ENCODE measurements around the gene APOL6. TPM values are rescaled to one million over a fixed set of nuclear protein-coding genes. Genes with fewer than 3 reads are reported as not detected.

Gene APOL6
- total RNA-seq, 2 experiments from 2014 or later: 39.3 TPM

DNA sequence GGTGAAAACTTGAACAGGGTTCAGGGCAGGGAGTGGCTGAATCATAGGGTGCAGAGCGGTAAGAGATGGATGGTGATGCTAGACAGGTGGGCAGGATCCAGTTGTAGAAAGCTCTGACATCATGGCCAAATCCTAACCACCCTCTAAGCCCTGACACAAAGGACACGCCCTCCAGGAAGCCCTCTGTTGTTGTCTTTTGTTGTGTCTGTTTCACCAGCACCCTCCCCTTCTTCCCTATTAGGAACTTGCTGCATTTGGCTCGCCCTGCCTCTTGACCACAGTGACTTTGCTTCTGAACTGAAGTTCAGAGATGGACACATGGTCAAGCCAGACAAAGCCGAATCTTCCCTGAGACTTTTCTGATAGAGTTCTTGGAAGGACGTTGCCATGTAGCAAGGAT is 14.2 kb upstream of the APOL6 start:
- CTCF ChIA-PET: no interaction called here
- Histone ChIP-seq H3K4me1 (ENCODE audit: insufficient read depth, low read length) (peaks cover 14% of the 10 kb centered on the region), H3K27me3 (ENCODE audit: control insufficient read depth in 1 of 2, insufficient read depth in 2 of 2, low read length in 2 of 2) (no peaks in the 10 kb centered on the region), H3K27ac (ENCODE audit: low read depth in 1 of 2, low read length in 2 of 2) (no peak overlapping the region), H3K9me3 (ENCODE audit: control insufficient read depth in 1 of 2, insufficient read depth in 1 of 2, low read length in 2 of 2) (no peaks in the 10 kb centered on the region), H3K4me3 (ENCODE audit: low read length) (no peak overlapping the region), H3K36me3 (ENCODE audit: insufficient read depth, low read length) (no peaks in the 10 kb centered on the region)
- Mint-ChIP-seq H3K4me3 (no peak overlapping the region), H3K4me1 (ENCODE audit: low read depth) (peaks cover 19% of the 10 kb centered on the region), H3K27ac (no peak overlapping the region), H3K36me3 (ENCODE audit: low read depth) (no peaks in the 10 kb centered on the region), H3K27me3 (no peaks in the 10 kb centered on the region), H3K9me3 (no peaks in the 10 kb centered on the region)
- TF ChIP-seq, protein P1, sequence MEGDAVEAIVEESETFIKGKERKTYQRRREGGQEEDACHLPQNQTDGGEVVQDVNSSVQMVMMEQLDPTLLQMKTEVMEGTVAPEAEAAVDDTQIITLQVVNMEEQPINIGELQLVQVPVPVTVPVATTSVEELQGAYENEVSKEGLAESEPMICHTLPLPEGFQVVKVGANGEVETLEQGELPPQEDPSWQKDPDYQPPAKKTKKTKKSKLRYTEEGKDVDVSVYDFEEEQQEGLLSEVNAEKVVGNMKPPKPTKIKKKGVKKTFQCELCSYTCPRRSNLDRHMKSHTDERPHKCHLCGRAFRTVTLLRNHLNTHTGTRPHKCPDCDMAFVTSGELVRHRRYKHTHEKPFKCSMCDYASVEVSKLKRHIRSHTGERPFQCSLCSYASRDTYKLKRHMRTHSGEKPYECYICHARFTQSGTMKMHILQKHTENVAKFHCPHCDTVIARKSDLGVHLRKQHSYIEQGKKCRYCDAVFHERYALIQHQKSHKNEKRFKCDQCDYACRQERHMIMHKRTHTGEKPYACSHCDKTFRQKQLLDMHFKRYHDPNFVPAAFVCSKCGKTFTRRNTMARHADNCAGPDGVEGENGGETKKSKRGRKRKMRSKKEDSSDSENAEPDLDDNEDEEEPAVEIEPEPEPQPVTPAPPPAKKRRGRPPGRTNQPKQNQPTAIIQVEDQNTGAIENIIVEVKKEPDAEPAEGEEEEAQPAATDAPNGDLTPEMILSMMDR (IDR thresholded peaks at IDR 0.05): no peak
- intact Hi-C loops (cut with DNase I, micrococcal nuclease): no loop called here
- ATAC-seq (ENCODE audit: poor library complexity) (peak; percentile 64), DNase-seq (no peak)
- POLR2A ChIA-PET: interaction anchor here (1.1 kb wide), 1 partner anchor 27 kb away, joined by 4 read pairs; no protein-coding TSS in a partner anchor

DNA sequence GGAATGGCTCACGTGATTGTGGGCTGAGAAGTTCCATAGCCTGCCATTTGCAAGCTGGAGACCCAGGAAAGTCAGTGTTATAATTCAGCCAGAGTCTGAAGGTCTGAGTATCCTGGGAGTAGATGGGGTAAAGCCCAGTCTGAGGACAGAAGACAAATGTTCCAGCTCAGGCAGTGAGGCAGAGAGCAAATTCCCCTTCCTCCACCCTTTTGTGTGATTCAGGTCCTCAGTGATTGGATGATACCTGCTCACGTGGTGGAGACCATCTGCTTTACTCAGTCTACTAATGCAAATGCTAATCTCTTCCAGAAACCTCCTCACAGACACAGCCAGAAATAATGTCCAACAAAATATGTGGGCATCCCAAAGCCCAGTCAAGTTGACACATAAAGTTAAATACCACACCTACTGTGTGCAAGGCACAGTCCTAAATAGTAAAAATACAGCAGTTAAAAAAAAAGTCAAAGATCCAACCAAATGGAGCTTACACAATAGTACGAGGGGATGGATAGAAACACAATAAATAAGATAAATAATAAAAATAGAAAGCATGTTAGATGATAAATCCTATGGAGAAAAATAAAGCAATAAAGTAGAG is 13.2 kb upstream of the APOL6 start:
- DNase-seq (no peak), ATAC-seq (ENCODE audit: poor library complexity) (no peak)
- Histone ChIP-seq H3K4me1 (ENCODE audit: insufficient read depth, low read length) (peaks cover 7% of the 10 kb centered on the region), H3K36me3 (ENCODE audit: insufficient read depth, low read length) (no peaks in the 10 kb centered on the region), H3K27me3 (ENCODE audit: control insufficient read depth in 1 of 2, insufficient read depth in 2 of 2, low read length in 2 of 2) (no peaks in the 10 kb centered on the region), H3K27ac (ENCODE audit: low read depth in 1 of 2, low read length in 2 of 2) (no peak overlapping the region), H3K9me3 (ENCODE audit: control insufficient read depth in 1 of 2, insufficient read depth in 1 of 2, low read length in 2 of 2) (no peaks in the 10 kb centered on the region), H3K4me3 (ENCODE audit: low read length) (no peak overlapping the region)
- intact Hi-C loops (cut with DNase I, micrococcal nuclease): no loop called here
- Mint-ChIP-seq H3K4me3 (no peak overlapping the region), H3K9me3 (no peaks in the 10 kb centered on the region), H3K27me3 (no peaks in the 10 kb centered on the region), H3K4me1 (ENCODE audit: low read depth) (peaks cover 12% of the 10 kb centered on the region), H3K36me3 (ENCODE audit: low read depth) (no peaks in the 10 kb centered on the region), H3K27ac (no peak overlapping the region)
- TF ChIP-seq, protein P1 (IDR thresholded peaks at IDR 0.05): no peak
- POLR2A ChIA-PET: interaction anchor here (1.1 kb wide), 1 partner anchor 26 kb away, joined by 4 read pairs; no protein-coding TSS in a partner anchor
- CTCF ChIA-PET: no interaction called here

DNA sequence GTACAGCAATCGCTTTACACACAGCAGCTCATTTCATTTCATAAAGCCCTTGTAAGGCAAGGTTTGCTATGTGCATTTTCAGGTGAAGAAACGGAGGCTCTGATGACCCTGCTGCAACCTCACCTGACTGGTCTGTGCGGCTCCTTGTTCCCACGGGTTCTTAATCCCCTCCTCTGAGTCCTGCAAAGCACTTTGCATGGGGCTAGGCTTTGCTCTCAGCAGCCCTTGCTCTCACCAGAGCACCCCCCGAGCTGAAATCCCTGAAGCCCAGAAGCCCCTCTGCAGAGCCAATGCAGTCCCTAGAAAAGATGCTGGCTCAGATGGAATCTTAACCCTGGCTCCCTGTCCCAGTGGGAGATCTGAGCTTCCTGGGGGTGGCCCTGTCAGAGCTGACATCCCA is 11.0 kb upstream of the APOL6 start:
- Histone ChIP-seq H3K4me1 (ENCODE audit: insufficient read depth, low read length) (peaks cover 7% of the 10 kb centered on the region), H3K36me3 (ENCODE audit: insufficient read depth, low read length) (no peaks in the 10 kb centered on the region), H3K9me3 (ENCODE audit: control insufficient read depth in 1 of 2, insufficient read depth in 1 of 2, low read length in 2 of 2) (no peaks in the 10 kb centered on the region), H3K27me3 (ENCODE audit: control insufficient read depth in 1 of 2, insufficient read depth in 2 of 2, low read length in 2 of 2) (no peaks in the 10 kb centered on the region), H3K27ac (ENCODE audit: low read depth in 1 of 2, low read length in 2 of 2) (no peak overlapping the region), H3K4me3 (ENCODE audit: low read length) (no peak overlapping the region)
- ATAC-seq (ENCODE audit: poor library complexity): no peak
- TF ChIP-seq, protein P1 (IDR thresholded peaks at IDR 0.05): no peak
- peaks cover 12% of the 10 kb centered on the region for H3K4me1 Mint-ChIP-seq (ENCODE audit: low read depth)
- no peaks in the 10 kb centered on the region for H3K9me3 Mint-ChIP-seq
- ChIA-PET POLR2A (no interaction called here), CTCF (interaction anchor here (0.5 kb wide), 1 partner anchor 9 kb away, joined by 6 read pairs; no protein-coding TSS in a partner anchor)
- H3K27ac Mint-ChIP-seq: no peak overlapping the region
- H3K36me3 Mint-ChIP-seq (ENCODE audit: low read depth): no peaks in the 10 kb centered on the region
- intact Hi-C loops (cut with DNase I, micrococcal nuclease): no loop called here
- H3K27me3 Mint-ChIP-seq: no peaks in the 10 kb centered on the region
- DNase-seq: no peak
- H3K4me3 Mint-ChIP-seq: no peak overlapping the region

Data from CD4-positive, alpha-beta T cell (primary cell).